GM12878 (cell line): ENCODE data around the gene FAM222B. TPM values are rescaled to one million over a fixed set of nuclear protein-coding genes. Genes with fewer than 3 reads are reported as not detected.

Experiments
- ATAC-seq: fragments of 200-7000 bp; cut with Tn5 transposase; 3 replicates; pipeline ENCODE4 v1.9.1; 2020; ENCODE audit warnings: mild to moderate bottlenecking, moderate library complexity
- BruUV-seq: library from RNA; stranded (reverse); fragments of 400-500 nt; replicated peaks from 2 replicates; lab custom pipeline; 2021; lab: Mats Ljungman, UMichigan
- CTCF ChIA-PET: fragments of 300-600 bp; sonication (Branson Sonifier 250); formaldehyde crosslinking; extraction: SDS; loops from one replicate; lab custom pipeline; 2021; ENCODE audit warnings: inconsistent platforms; lab: Yijun Ruan, JAX
- POLR2A ChIA-PET: fragments of 350-600 bp; formaldehyde crosslinking; extraction: SDS; loops from one replicate; lab custom pipeline; 2021; ENCODE audit warnings: inconsistent platforms; lab: Charles Lee
- RAD21 ChIA-PET: fragments of 300-600 bp; sonication (Branson Sonifier 250); formaldehyde crosslinking; loops from one replicate; lab custom pipeline; 2023; ENCODE audit warnings: antibody characterized with exemption; ENCODE audit not compliant: unreplicated experiment; lab: Charles Lee
- SMC1A ChIA-PET: fragments of 300-600 bp; sonication (Branson Sonifier 250); formaldehyde crosslinking; loops from one replicate; lab custom pipeline; 2023; ENCODE audit not compliant: unreplicated experiment, uncharacterized antibody; lab: Charles Lee
- DNase-seq: peaks from one replicate; pipeline ENCODE4 v3.0.0-alpha.2; 2011; ENCODE audit warnings: low read depth, low spot score
- FAIRE-seq: peaks from 3 replicates; lab custom pipeline; 2011; peaks lifted over from hg19 to GRCh38; lab: Jason Lieb, UNC
- H2AFZ ChIP-seq: 2 replicates; pipeline ENCODE4 v1.6.0; 2011; ENCODE audit warnings: low read depth, low read length, control low read depth; ENCODE audit not compliant: control insufficient read depth
- H3K27ac ChIP-seq: 2 replicates; pipeline ENCODE4 v1.5.1; 2011; ENCODE audit warnings: control low read depth; ENCODE audit not compliant: control insufficient read depth, insufficient read depth
- H3K27me3 ChIP-seq, 2 experiments: replicated peaks in 1 of 2; 2 replicates each; pipeline versions ENCODE4 v1.6.0 to v1.6.1; 2011; ENCODE audit warnings: low read length in 1 of 2; ENCODE audit not compliant: control insufficient read depth in 2 of 2, insufficient read depth in 2 of 2
- H3K36me3 ChIP-seq, 2 experiments: 2 replicates each; pipeline ENCODE4 v1.5.1; 2011; ENCODE audit warnings: low read length in 1 of 2; ENCODE audit not compliant: control insufficient read depth in 2 of 2, insufficient read depth in 2 of 2
- H3K4me1 ChIP-seq: 2 replicates; pipeline ENCODE4 v1.6.1; 2011; ENCODE audit warnings: mild to moderate bottlenecking, low read length, moderate library complexity, mixed read lengths; ENCODE audit not compliant: control insufficient read depth, insufficient read depth
- H3K4me2 ChIP-seq: 2 replicates; pipeline ENCODE4 v1.6.0; 2011; ENCODE audit warnings: control low read depth; ENCODE audit not compliant: control insufficient read depth, insufficient read depth
- H3K4me3 ChIP-seq: fragments of 200-600 bp; sonication (generic); 2 replicates; pipeline ENCODE4 v1.5.1; 2016
- H3K79me2 ChIP-seq: 2 replicates; pipeline ENCODE4 v1.6.0; 2011; ENCODE audit warnings: low read length; ENCODE audit not compliant: control insufficient read depth, insufficient read depth
- H3K9ac ChIP-seq: 2 replicates; pipeline ENCODE4 v1.8.0; 2011; ENCODE audit warnings: low read length, control low read depth, mixed read lengths; ENCODE audit not compliant: control insufficient read depth, insufficient read depth
- H3K9me3 ChIP-seq: replicated peaks from 3 replicates; pipeline ENCODE4 v1.5.1; 2011; ENCODE audit warnings: mild to moderate bottlenecking, low read length; ENCODE audit not compliant: control insufficient read depth, insufficient read depth
- H4K20me1 ChIP-seq: 2 replicates; pipeline ENCODE4 v1.6.0; 2011; ENCODE audit not compliant: control insufficient read depth, insufficient read depth
- BRCA1 ChIP-seq: IDR thresholded peaks from 2 replicates; pipeline ENCODE4 v1.6.1; 2011; ENCODE audit warnings: low read depth, low read length, improper control_type of control experiment
- CHD2 ChIP-seq: IDR thresholded peaks from 2 replicates; pipeline ENCODE4 v1.6.1; 2011; ENCODE audit warnings: low read depth, low read length, improper control_type of control experiment, borderline replicate concordance
- EED ChIP-seq: sonication (generic); IDR thresholded peaks from 2 replicates; pipeline ENCODE4 v1.6.1; 2016; ENCODE audit warnings: antibody characterized with exemption, low read depth
- EGR1 ChIP-seq, 2 experiments: IDR thresholded peaks; 1 replicate in 1 of 2; 2 replicates in 1 of 2; pipeline ENCODE4 v1.6.1; 2011 to 2012; ENCODE audit warnings: low read depth in 2 of 2, low read length in 2 of 2, borderline replicate concordance in 1 of 2, mild to moderate bottlenecking in 1 of 2, moderate library complexity in 1 of 2
- FOXK2 ChIP-seq: fragments of 450-650 bp; IDR thresholded peaks from 2 replicates; pipeline ENCODE4 v1.6.1; 2017; ENCODE audit warnings: mild to moderate bottlenecking, moderate library complexity
- HDGF ChIP-seq: fragments of 450-650 bp; IDR thresholded peaks from 2 replicates; pipeline ENCODE4 v1.6.1; 2016; ENCODE audit warnings: antibody characterized with exemption
- MXI1 ChIP-seq: fragments of 150-350 bp; IDR thresholded peaks from 2 replicates; pipeline ENCODE4 v1.6.1; 2011; ENCODE audit warnings: low read depth, mild to moderate bottlenecking, inconsistent platforms, low read length, improper control_type of control experiment
- MYC ChIP-seq: IDR thresholded peaks from 2 replicates; pipeline ENCODE4 v1.6.1; 2011; ENCODE audit warnings: mild to moderate bottlenecking, low read length, moderate library complexity, inconsistent platforms; ENCODE audit not compliant: insufficient read depth, insufficient replicate concordance, insufficient read length, severe bottlenecking
- NRF1 ChIP-seq: conservative IDR thresholded peaks from 2 replicates; pipeline ENCODE4 v1.6.1; 2011; ENCODE audit warnings: mild to moderate bottlenecking, low read depth, low read length, improper control_type of control experiment
- WGBS: methylation state at CpG from one replicate; pipeline ENCODE4 v1.1.6; 2016; ENCODE audit warnings: low lambda C conversion rate; ENCODE audit not compliant: insufficient replicate concordance, insufficient coverage; ENCODE audit errors: missing lambda C conversion rate; 5-methylcytosine and 5-hydroxymethylcytosine counted together
- in situ Hi-C: fragments of 300-500 bp; cut with MboI; formaldehyde crosslinking; loops from 9 replicates; pipeline ENCODE4 v1.14.3; 2018; ENCODE audit warnings: mixed read lengths
- intact Hi-C: fragments of 100-400 bp; cut with micrococcal nuclease; formaldehyde crosslinking; loops from one replicate; pipeline ENCODE4 v1.14.2; 2022; ENCODE audit not compliant: unreplicated experiment
- polyA plus RNA-seq, 11 experiments: library from polyadenylated mRNA; depleted of rRNA in 4 of 11; unstranded in 6 of 11; stranded (reverse) in 5 of 11; fragments of >200 nt; fragmentation: Nextera tagmentation in 4 of 11; fragmentation: Illumina TruSeq in 1 of 11; extraction: Ambion mirVana in 4 of 11; extraction: Trizol in 1 of 11; gene quantifications; 1 replicate in 1 of 11; 2 replicates in 10 of 11; pipeline versions ENCODE4 v1.2.1 to v1.2.3, GENCODE V29; 2011 to 2016; ENCODE audit warnings: inconsistent platforms in 2 of 11, missing spikeins in 2 of 11, low read depth in 1 of 11
- total RNA-seq, 4 experiments: library from RNA; depleted of rRNA in 3 of 4; stranded (reverse); fragments of >200 nt in 3 of 4; fragmentation: Illumina TruSeq in 1 of 4; extraction: Trizol in 1 of 4; gene quantifications; 2 replicates each; pipeline versions ENCODE4 v1.2.1 to v1.2.3, GENCODE V29; 2013 to 2021
- TF ChIP-seq, protein P1 (sequence below): fragments of 450-650 bp; IDR thresholded peaks from 2 replicates; pipeline ENCODE4 v1.6.1; 2017; ENCODE audit warnings: mild to moderate bottlenecking, moderate library complexity

The FAM222B gene
- total and polyA plus RNA-seq, 10 of the 15 experiments (the other 5 are each of a cell fraction or from before 2014, with no cell fraction given): 2.8 to 18.3 (median 6.4) TPM

DNA sequence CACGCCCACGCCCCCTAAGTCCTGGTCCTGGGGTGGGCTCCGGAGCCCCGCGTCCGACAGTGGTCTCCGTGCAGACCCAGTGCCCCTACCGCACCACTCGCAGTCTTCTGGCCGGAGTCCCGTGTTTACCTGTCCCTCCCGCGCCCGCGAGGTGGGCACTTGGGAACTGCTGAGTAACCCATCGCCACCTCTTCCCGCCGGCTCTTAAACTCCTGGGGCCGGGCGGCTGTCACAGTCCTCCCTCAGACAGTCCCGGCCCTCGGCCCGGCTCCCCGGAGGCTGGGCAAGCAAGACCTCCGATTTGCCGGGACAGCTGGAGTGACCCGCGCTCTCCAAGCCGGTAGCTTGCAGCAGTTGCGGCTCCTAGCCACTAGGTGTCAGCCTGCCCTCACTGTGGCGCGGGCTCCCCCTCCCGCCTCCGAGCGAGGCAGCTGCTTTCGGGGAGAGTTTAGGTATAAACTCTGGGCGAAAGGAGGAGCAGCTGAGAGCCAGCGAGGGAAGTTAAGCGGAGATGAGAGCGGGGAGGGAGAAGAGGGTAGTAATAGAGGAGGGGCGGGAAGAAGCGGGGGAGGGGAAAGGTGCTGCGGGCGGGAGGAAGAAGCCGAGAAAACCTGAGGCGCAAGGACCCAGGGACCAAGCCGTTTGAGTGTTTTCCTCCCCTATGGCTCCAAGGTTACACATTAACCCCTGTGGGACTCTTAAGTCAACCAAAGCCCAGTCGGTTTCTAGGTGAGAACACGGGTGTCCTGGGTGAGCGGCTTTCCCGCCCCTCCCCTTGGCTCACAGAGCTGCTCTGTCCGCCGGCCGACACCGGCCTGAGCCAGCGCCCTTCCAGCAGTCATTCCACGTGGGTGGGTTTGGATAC, 115.7 kb downstream of the FAM222B start (continued):
- TF ChIP-seq, protein P1, sequence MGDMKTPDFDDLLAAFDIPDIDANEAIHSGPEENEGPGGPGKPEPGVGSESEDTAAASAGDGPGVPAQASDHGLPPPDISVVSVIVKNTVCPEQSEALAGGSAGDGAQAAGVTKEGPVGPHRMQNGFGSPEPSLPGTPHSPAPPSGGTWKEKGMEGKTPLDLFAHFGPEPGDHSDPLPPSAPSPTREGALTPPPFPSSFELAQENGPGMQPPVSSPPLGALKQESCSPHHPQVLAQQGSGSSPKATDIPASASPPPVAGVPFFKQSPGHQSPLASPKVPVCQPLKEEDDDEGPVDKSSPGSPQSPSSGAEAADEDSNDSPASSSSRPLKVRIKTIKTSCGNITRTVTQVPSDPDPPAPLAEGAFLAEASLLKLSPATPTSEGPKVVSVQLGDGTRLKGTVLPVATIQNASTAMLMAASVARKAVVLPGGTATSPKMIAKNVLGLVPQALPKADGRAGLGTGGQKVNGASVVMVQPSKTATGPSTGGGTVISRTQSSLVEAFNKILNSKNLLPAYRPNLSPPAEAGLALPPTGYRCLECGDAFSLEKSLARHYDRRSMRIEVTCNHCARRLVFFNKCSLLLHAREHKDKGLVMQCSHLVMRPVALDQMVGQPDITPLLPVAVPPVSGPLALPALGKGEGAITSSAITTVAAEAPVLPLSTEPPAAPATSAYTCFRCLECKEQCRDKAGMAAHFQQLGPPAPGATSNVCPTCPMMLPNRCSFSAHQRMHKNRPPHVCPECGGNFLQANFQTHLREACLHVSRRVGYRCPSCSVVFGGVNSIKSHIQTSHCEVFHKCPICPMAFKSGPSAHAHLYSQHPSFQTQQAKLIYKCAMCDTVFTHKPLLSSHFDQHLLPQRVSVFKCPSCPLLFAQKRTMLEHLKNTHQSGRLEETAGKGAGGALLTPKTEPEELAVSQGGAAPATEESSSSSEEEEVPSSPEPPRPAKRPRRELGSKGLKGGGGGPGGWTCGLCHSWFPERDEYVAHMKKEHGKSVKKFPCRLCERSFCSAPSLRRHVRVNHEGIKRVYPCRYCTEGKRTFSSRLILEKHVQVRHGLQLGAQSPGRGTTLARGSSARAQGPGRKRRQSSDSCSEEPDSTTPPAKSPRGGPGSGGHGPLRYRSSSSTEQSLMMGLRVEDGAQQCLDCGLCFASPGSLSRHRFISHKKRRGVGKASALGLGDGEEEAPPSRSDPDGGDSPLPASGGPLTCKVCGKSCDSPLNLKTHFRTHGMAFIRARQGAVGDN: peak; percentile 30; the same call in 1 of the 2 replicates
- TF ChIP-seq HDGF: peak; percentile 51
- peak; percentile 45 for TF ChIP-seq MYC

DNA sequence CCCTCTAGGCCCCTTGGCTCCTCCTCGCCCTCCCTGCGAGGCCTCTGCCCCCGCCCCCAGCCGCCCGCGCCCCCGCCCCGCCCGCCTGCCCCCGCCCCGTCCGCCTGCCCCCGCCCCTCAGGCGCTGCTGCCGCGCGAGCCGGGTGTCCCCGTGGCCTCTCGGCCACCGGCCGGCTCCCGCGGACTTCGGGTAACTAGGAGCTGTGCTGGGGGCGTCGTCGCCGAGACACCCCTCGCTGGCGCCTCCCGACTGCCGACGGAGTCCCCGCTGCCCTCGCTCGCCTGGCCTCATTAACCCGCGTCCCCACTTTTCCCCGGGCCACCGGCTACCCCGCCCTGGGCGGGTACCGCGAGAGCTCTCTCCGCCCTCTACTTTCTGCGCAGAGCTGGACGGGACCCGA, 116.4 kb downstream of the FAM222B start, which contains the start of gene TLCD1:
TLCD1 (minus strand) TSS at position 8 of the 401 bp plus-strand sequence. CDS start 136 bp downstream, outside the sequence.
- H2AFZ ChIP-seq: peak within 1 kb of the TSS; percentile 61
- intact Hi-C loops (loop anchor here (2.0 to 10.0 kb wide), 5 partner anchors 116 to 389 kb away; partner anchors contain the start of genes DHRS13 and FAM222B), in situ Hi-C loops (loop anchor here (25.0 kb wide), 1 partner anchor 1264 kb away; the partner anchor contains the start of gene KSR1)
- ChIA-PET CTCF (interaction anchor here (0.7 to 12.6 kb wide), 35 partner anchors 9 to 391 kb away, joined by 3 to 394 read pairs (median 8); partner anchors contain the start of genes BLTP2, DHRS13, FAM222B and FLOT2), RAD21 (interaction anchor here (0.6 to 6.8 kb wide), 33 partner anchors 15 to 390 kb away, joined by 3 to 375 read pairs (median 6); partner anchors contain the start of genes BLTP2, DHRS13, PHF12 and PROCA1), SMC1A (interaction anchor here (1.1 to 11.3 kb wide), 18 partner anchors 10 to 391 kb away, joined by 3 to 326 read pairs (median 10); partner anchors contain the start of genes BLTP2, DHRS13, FLOT2 and PHF12), POLR2A (interaction anchor here (0.6 to 17.2 kb wide), 21 partner anchors 9 to 415 kb away, joined by 3 to 485 read pairs (median 7); partner anchors contain the start of genes BLTP2, FAM222B, PHF12 and PROCA1)
- peak within 1 kb of the TSS; percentile 94 for H3K27ac ChIP-seq
- no peaks in the 10 kb centered on the region for H4K20me1 ChIP-seq
- peaks cover 12 to 20% of the 10 kb centered on the region in 2 experiments; a peak in 3 of 4 replicates for H3K36me3 ChIP-seq
- H3K9me3 ChIP-seq: no peaks in the 10 kb centered on the region
- peak within 1 kb of the TSS; percentile 98 for H3K4me2 ChIP-seq
- peak within 1 kb of the TSS; percentile 77 for H3K9ac ChIP-seq
- peaks cover 23% of the 10 kb centered on the region for H3K4me1 ChIP-seq
- no peak for DNase-seq
- H3K4me3 ChIP-seq: peak within 1 kb of the TSS; percentile 72
- BruUV-seq: no TSS peak
- H3K27me3 ChIP-seq: no peaks in the 10 kb centered on the region
- TF ChIP-seq NRF1 (no peak), EGR1 (IDR thresholded peaks at IDR 0.05; ENCODE audit: borderline replicate concordance in 1 of 2, low read depth in 2 of 2, low read length in 2 of 2) (peak in 1 of 2 experiments; percentile 59; a peak in 2 of 3 replicates), FOXK2 (no peak), BRCA1 (peak; percentile 47; the same call in 1 of the 2 replicates), EED (no peak), MXI1 (peak; percentile 28), CHD2 (0 out of 2 replicates have a peak, but pooled peaks have one; percentile 50)
- FAIRE-seq: no peak
- under 1% methylated on average over 19 of the region's 49 CpGs for WGBS
- H3K79me2 ChIP-seq: peaks cover 27% of the 10 kb centered on the region
- peak; percentile 27 for ATAC-seq
